H1 (cell line): Measurements from ENCODE around the gene PEX5L.

Experiments
- CHD1 ChIP-seq: IDR thresholded peaks from 2 replicates; pipeline ENCODE4 v1.6.1; 2012; ENCODE audit warnings: low read depth, low read length, improper control_type of control experiment
- CREB1 ChIP-seq: IDR thresholded peaks from 2 replicates; pipeline ENCODE4 v1.6.1; 2012; ENCODE audit warnings: inconsistent platforms
- EZH2 ChIP-seq: fragments of 200-600 bp; sonication (generic); IDR thresholded peaks from 2 replicates; pipeline ENCODE4 v1.7.1; 2012; ENCODE audit warnings: low read depth, mild to moderate bottlenecking, moderate library complexity, low read length, inconsistent platforms; ENCODE audit not compliant: severe bottlenecking
- KDM1A ChIP-seq: fragments of 200-600, 300-600 bp; sonication (generic); IDR thresholded peaks from 2 replicates; pipeline ENCODE4 v1.7.1; 2016; ENCODE audit warnings: mild to moderate bottlenecking, low read length, borderline replicate concordance
- POLR2A ChIP-seq, 2 experiments: IDR thresholded peaks; 1 replicate in 1 of 2; 2 replicates in 1 of 2; pipeline ENCODE4 v1.6.1; 2011; ENCODE audit warnings: low read depth in 2 of 2, low read length in 2 of 2, mild to moderate bottlenecking in 2 of 2; ENCODE audit errors: control extremely low read depth in 1 of 2
- SP2 ChIP-seq: IDR thresholded peaks from 2 replicates; pipeline ENCODE4 v1.6.1; 2012; ENCODE audit warnings: mild to moderate bottlenecking, low read length, inconsistent platforms
- TF ChIP-seq, protein P1 (sequence below), 3 experiments: IDR thresholded peaks; 1 replicate in 2 of 3; 2 replicates in 1 of 3; pipeline versions ENCODE4 v1.5.1 to v1.6.1; 2011; ENCODE audit warnings: low read length in 3 of 3, mild to moderate bottlenecking in 3 of 3, inconsistent platforms in 2 of 3, low read depth in 1 of 3, moderate library complexity in 1 of 3; ENCODE audit not compliant: insufficient read depth in 1 of 3; ENCODE audit errors: control extremely low read depth in 1 of 3
- TF ChIP-seq, protein P2 (sequence below): IDR thresholded peaks from 2 replicates; pipeline ENCODE4 v1.6.1; 2011; ENCODE audit warnings: low read depth, mild to moderate bottlenecking, low read length; ENCODE audit not compliant: insufficient read depth

DNA sequence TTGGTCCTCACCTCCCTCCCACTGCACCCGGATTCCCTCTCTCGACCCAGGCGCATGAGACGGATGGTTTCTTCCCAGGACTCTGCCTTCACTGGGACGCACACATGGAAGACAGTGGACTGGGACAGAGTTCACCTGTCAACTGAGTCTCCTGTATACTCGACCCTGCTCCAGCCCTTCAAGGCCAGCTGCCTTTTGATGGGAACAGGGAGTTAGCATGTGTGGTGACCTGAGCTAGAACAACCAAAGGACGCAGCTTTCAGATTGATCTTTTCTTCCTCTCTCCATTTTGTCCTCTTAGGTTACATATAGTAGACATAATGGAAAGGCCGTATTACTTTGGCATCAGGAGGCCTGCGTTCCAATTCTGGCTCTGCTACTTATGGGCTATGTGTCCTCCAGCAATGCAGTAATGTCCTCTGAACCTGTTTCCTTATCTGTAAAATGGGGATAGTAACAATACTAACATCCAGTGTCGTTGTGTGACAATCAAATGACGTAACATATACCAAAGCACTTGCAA lies 94.1 kb downstream of the PEX5L start:
- TF ChIP-seq POLR2A (IDR thresholded peaks at IDR 0.05; ENCODE audit: control extremely low read depth in 1 of 2, low read depth in 2 of 2, low read length in 2 of 2) (no peak), KDM1A (no peak), CREB1 (no peak), EZH2 (no peak), SP2 (no peak), CHD1 (no peak)
- TF ChIP-seq, protein P1, sequence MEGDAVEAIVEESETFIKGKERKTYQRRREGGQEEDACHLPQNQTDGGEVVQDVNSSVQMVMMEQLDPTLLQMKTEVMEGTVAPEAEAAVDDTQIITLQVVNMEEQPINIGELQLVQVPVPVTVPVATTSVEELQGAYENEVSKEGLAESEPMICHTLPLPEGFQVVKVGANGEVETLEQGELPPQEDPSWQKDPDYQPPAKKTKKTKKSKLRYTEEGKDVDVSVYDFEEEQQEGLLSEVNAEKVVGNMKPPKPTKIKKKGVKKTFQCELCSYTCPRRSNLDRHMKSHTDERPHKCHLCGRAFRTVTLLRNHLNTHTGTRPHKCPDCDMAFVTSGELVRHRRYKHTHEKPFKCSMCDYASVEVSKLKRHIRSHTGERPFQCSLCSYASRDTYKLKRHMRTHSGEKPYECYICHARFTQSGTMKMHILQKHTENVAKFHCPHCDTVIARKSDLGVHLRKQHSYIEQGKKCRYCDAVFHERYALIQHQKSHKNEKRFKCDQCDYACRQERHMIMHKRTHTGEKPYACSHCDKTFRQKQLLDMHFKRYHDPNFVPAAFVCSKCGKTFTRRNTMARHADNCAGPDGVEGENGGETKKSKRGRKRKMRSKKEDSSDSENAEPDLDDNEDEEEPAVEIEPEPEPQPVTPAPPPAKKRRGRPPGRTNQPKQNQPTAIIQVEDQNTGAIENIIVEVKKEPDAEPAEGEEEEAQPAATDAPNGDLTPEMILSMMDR (IDR thresholded peaks at IDR 0.05; ENCODE audit: control extremely low read depth in 1 of 3, insufficient read depth in 1 of 3, low read depth in 1 of 3, low read length in 3 of 3): no peak
- TF ChIP-seq, protein P2, sequence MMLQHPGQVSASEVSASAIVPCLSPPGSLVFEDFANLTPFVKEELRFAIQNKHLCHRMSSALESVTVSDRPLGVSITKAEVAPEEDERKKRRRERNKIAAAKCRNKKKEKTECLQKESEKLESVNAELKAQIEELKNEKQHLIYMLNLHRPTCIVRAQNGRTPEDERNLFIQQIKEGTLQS: no peak
